HCT116 (cell line): ENCODE measurements around the gene CPNE2. TPM values are rescaled to one million over a fixed set of nuclear protein-coding genes. Genes with fewer than 3 reads are reported as not detected.
"Not testable (repeated sequence)": the region's sequence is repeated elsewhere in the genome, so short reads cannot be mapped to it uniquely, and the experiment has no call there.

Experiments
- ATAC-seq: fragments of 200-7000 bp; cut with Tn5 transposase; 2 replicates; pipeline ENCODE4 v1.9.1; 2020; ENCODE audit warnings: mild to moderate bottlenecking, moderate library complexity
- BruUV-seq: library from RNA; stranded (reverse); fragments of 400-500 nt; replicated peaks from 2 replicates; lab custom pipeline; 2021; lab: Mats Ljungman, UMichigan
- CTCF ChIA-PET: fragments of 300-600 bp; sonication (Branson Sonifier 250); formaldehyde crosslinking; loops from one replicate; lab custom pipeline; 2021; ENCODE audit warnings: antibody characterized with exemption; lab: Charles Lee
- POLR2A ChIA-PET: fragments of 300-600, 350-600 bp; sonication (Branson Sonifier 250); formaldehyde crosslinking; loops from one replicate; lab custom pipeline; 2021; ENCODE audit warnings: antibody characterized with exemption; lab: Charles Lee
- RAD21 ChIA-PET, 2 experiments: fragments of 300-600 bp; sonication (Branson Sonifier 250); formaldehyde crosslinking; loops; one replicate each; lab custom pipeline; 2023; ENCODE audit warnings: low total read pairs in 2 of 2; ENCODE audit not compliant: uncharacterized antibody in 2 of 2, unreplicated experiment in 2 of 2, low non-redundant PET in 1 of 2; lab: Charles Lee
- DNase-seq: peaks from one replicate; pipeline ENCODE4 v3.0.0-alpha.2; 2010; ENCODE audit warnings: low read depth, low spot score
- H2AFZ ChIP-seq: fragments of 200-600 bp; shearing (Covaris generic), sonication (generic); 2 replicates; pipeline ENCODE4 v1.6.1; 2017; ENCODE audit warnings: low read depth, mixed run types, mixed read lengths, antibody characterized with exemption, low read length; ENCODE audit not compliant: poor library complexity, severe bottlenecking
- H3K27ac ChIP-seq: 2 replicates; pipeline ENCODE4 v1.5.1; 2012; ENCODE audit warnings: low read depth, low read length
- H3K27me3 ChIP-seq: fragments of 200-600 bp; sonication (generic); 2 replicates; pipeline ENCODE4 v1.6.1; 2016; ENCODE audit warnings: mixed run types, low read length, mixed read lengths; ENCODE audit not compliant: insufficient read depth
- H3K36me3 ChIP-seq, 2 experiments: fragments of 200-500 bp in 1 of 2; fragments of 200-600 bp in 1 of 2; sonication (Bioruptor generic) in 1 of 2; sonication (generic) in 1 of 2; 2 replicates each; pipeline versions ENCODE4 v1.5.1 to v1.6.1; 2014 to 2016; ENCODE audit warnings: low read length in 2 of 2, inconsistent platforms in 1 of 2, mixed read lengths in 1 of 2, mixed run types in 1 of 2; ENCODE audit not compliant: insufficient read depth in 2 of 2, control insufficient read depth in 1 of 2
- H3K4me1 ChIP-seq, 2 experiments: fragments of 200-600 bp in 1 of 2; sonication (generic) in 1 of 2; 2 replicates each; pipeline versions ENCODE4 v1.5.1 to v1.6.1; 2012 to 2017; ENCODE audit warnings: low read length in 2 of 2, inconsistent platforms in 1 of 2, mild to moderate bottlenecking in 1 of 2, mixed read lengths in 1 of 2, mixed run types in 1 of 2, moderate library complexity in 1 of 2; ENCODE audit not compliant: insufficient read depth in 2 of 2, control insufficient read depth in 1 of 2
- H3K4me2 ChIP-seq: fragments of 200-600 bp; sonication (generic); 2 replicates; pipeline ENCODE4 v1.6.1; 2017; ENCODE audit warnings: mixed run types, low read length, mixed read lengths
- H3K4me3 ChIP-seq, 2 experiments: fragments of 200-600 bp in 1 of 2; sonication (generic) in 1 of 2; replicated peaks in 1 of 2; 2 replicates each; pipeline ENCODE4 v1.5.1; 2011 to 2016; ENCODE audit warnings: low read length in 2 of 2, control low read depth in 1 of 2, low read depth in 1 of 2, mild to moderate bottlenecking in 1 of 2, mixed read lengths in 1 of 2, mixed run types in 1 of 2
- H3K79me2 ChIP-seq: fragments of 200-600 bp; sonication (generic); 2 replicates; pipeline ENCODE4 v1.6.1; 2017; ENCODE audit warnings: mild to moderate bottlenecking, mixed run types, low read length, moderate library complexity, mixed read lengths; ENCODE audit not compliant: insufficient read depth
- H3K9ac ChIP-seq: fragments of 200-600 bp; sonication (generic); 2 replicates; pipeline ENCODE4 v1.6.1; 2016; ENCODE audit warnings: low read length, mixed read lengths
- H3K9me2 ChIP-seq: fragments of 200-600 bp; sonication (generic), shearing (Covaris generic); 2 replicates; pipeline ENCODE4 v1.6.1; 2017; ENCODE audit warnings: mixed run types, mild to moderate bottlenecking, moderate library complexity; ENCODE audit not compliant: insufficient read depth
- H3K9me3 ChIP-seq, 2 experiments: fragments of 200-500 bp in 1 of 2; fragments of 200-600 bp in 1 of 2; sonication (Bioruptor generic) in 1 of 2; sonication (generic) in 1 of 2; 2 replicates each; pipeline ENCODE4 v1.6.1; 2014 to 2017; ENCODE audit warnings: low read length in 2 of 2, mixed read lengths in 2 of 2, inconsistent platforms in 1 of 2, low read depth in 1 of 2, mild to moderate bottlenecking in 1 of 2, mixed run types in 1 of 2, moderate library complexity in 1 of 2; ENCODE audit not compliant: control insufficient read depth in 1 of 2, insufficient read depth in 1 of 2
- H4K20me1 ChIP-seq: fragments of 200-600 bp; sonication (generic), shearing (Covaris generic); 2 replicates; pipeline ENCODE4 v1.6.1; 2017; ENCODE audit warnings: mixed run types, mild to moderate bottlenecking, moderate library complexity; ENCODE audit not compliant: insufficient read depth
- CEBPB ChIP-seq: IDR thresholded peaks from 2 replicates; pipeline ENCODE4 v1.6.1; 2012; ENCODE audit warnings: low read depth
- EGR1 ChIP-seq: IDR thresholded peaks from 2 replicates; pipeline ENCODE4 v1.6.1; 2012; ENCODE audit warnings: low read depth
- EZH2 ChIP-seq: fragments of 200-600 bp; sonication (generic); IDR thresholded peaks from 2 replicates; pipeline ENCODE4 v1.6.1; 2017; ENCODE audit warnings: antibody characterized with exemption, mixed run types
- JUND ChIP-seq: IDR thresholded peaks from 2 replicates; pipeline ENCODE4 v1.6.1; 2012
- MAX ChIP-seq: IDR thresholded peaks from 2 replicates; pipeline ENCODE4 v1.6.1; 2012
- POLR2A ChIP-seq: IDR thresholded peaks from 2 replicates; pipeline ENCODE4 v1.7.0; 2011; ENCODE audit warnings: borderline replicate concordance; ENCODE audit not compliant: insufficient read depth, insufficient read length; ENCODE audit errors: extremely low read depth
- POLR2AphosphoS5 ChIP-seq: IDR thresholded peaks from 2 replicates; pipeline ENCODE4 v1.6.1; 2011; ENCODE audit warnings: mild to moderate bottlenecking, low read depth, low read length, moderate library complexity
- REST ChIP-seq: IDR thresholded peaks from 2 replicates; pipeline ENCODE4 v1.6.1; 2012; ENCODE audit warnings: low read depth
- ZFX ChIP-seq: fragments of 450-650 bp; IDR thresholded peaks from 2 replicates; pipeline ENCODE4 v1.6.1; 2017
- intact Hi-C: fragments of 100-400 bp; cut with micrococcal nuclease; formaldehyde crosslinking; loops from 2 replicates; pipeline ENCODE4 v1.10.0; 2022
- total RNA-seq: library from RNA; stranded (reverse); gene quantifications from one replicate; pipeline ENCODE4 v1.2.1, GENCODE V29; 2021; ENCODE audit not compliant: unreplicated experiment

CPNE2 gene
- total RNA-seq, 1 experiment from 2014 or later, result 31.2 TPM

- no peak overlapping the region for H2AFZ ChIP-seq
- RAD21 ChIA-PET, result no interaction called here
- no peaks in the 10 kb centered on the region for H4K20me1 ChIP-seq
- no peaks in the 10 kb centered on the region for H3K9me2 ChIP-seq
- POLR2A ChIA-PET, result interaction anchor here (1.4 kb wide), 1 partner anchor 9 kb away, joined by 4 read pairs; no protein-coding TSS in a partner anchor
- CTCF ChIA-PET, result no interaction called here
- intact Hi-C loops, result no loop called here
- H3K4me2 ChIP-seq, result peak overlapping the region; percentile 12; the same call in 1 of the 2 replicates
- no peak overlapping the region for H3K9ac ChIP-seq
- no peaks in the 10 kb centered on the region for H3K36me3 ChIP-seq
- H3K4me1 ChIP-seq, result peaks cover 7 to 11% of the 10 kb centered on the region in 2 experiments; a peak in 3 of 4 replicates
- no peaks in the 10 kb centered on the region for H3K27me3 ChIP-seq
- H3K9me3 ChIP-seq, result no peaks in the 10 kb centered on the region
- peak overlapping the region; percentile 17; the same call in 1 of the 2 replicates for H3K27ac ChIP-seq
- no TSS peak for BruUV-seq
- ATAC-seq, result peak; percentile 32; the same call in 1 of the 2 replicates
- H3K79me2 ChIP-seq, result no peaks in the 10 kb centered on the region
- TF ChIP-seq MAX (peak; percentile 56; the same call in 1 of the 2 replicates), EZH2 (no peak)
- H3K4me3 ChIP-seq, result no peak overlapping the region
- no peak for DNase-seq
Observed at GRCh38 chr16:57061084-57061905, 31.1 kb upstream of the CPNE2 start.

GRCh38 chr16:57062329-57062728 lies 30.1 kb upstream of the CPNE2 start:
- ChIA-PET POLR2A (no interaction called here), CTCF (no interaction called here), RAD21 (no interaction called here)
- Histone ChIP-seq H3K79me2 (no peaks in the 10 kb centered on the region), H3K9ac (no peak overlapping the region), H3K4me3 (no peak overlapping the region), H3K9me3 (no peaks in the 10 kb centered on the region), H3K36me3 (no peaks in the 10 kb centered on the region), H2AFZ (no peak overlapping the region), H3K9me2 (no peaks in the 10 kb centered on the region), H4K20me1 (no peaks in the 10 kb centered on the region), H3K4me2 (no peak overlapping the region), H3K27ac (no peak overlapping the region), H3K4me1 (peaks cover 7 to 11% of the 10 kb centered on the region in 2 experiments; a peak in 3 of 4 replicates), H3K27me3 (no peaks in the 10 kb centered on the region)
- ATAC-seq, result no peak
- intact Hi-C loops, result no loop called here
- no peak for DNase-seq
- no TSS peak for BruUV-seq
- TF ChIP-seq REST (no peak), MAX (no peak), POLR2A (no peak), EGR1 (no peak), POLR2AphosphoS5 (no peak), JUND (no peak), ZFX (no peak), CEBPB (no peak)

GRCh38 chr16:57063189-57063588 lies 29.2 kb upstream of the CPNE2 start:
- H3K9me3 ChIP-seq, H2AFZ ChIP-seq, DNase-seq, H3K4me3 ChIP-seq, ATAC-seq, POLR2A ChIA-PET, H3K9ac ChIP-seq, BruUV-seq, H3K27ac ChIP-seq, H4K20me1 ChIP-seq, H3K79me2 ChIP-seq, H3K36me3 ChIP-seq, H3K4me2 ChIP-seq, CTCF ChIA-PET, H3K9me2 ChIP-seq, H3K27me3 ChIP-seq, intact Hi-C loops, RAD21 ChIA-PET: not testable (repeated sequence)
- H3K4me1 ChIP-seq, result peaks cover 7 to 11% of the 10 kb centered on the region in 2 experiments; a peak in 3 of 4 replicates
